IMR-90 (cell line): Measurements from ENCODE around the gene PRKN. TPM values are rescaled to one million over a fixed set of nuclear protein-coding genes. Genes with fewer than 3 reads are reported as not detected.

ENCODE experiments used
- ATAC-seq: fragments of 200-7000 bp; cut with Tn5 transposase; 2 replicates; pipeline ENCODE4 v1.9.1; 2020; ENCODE audit warnings: low read depth, mild to moderate bottlenecking, moderate library complexity
- BruUV-seq: library from RNA; stranded (reverse); fragments of 400-500 nt; replicated peaks from 2 replicates; lab custom pipeline; 2021; lab: Mats Ljungman, UMichigan
- CTCF ChIA-PET: fragments of 300-600 bp; formaldehyde crosslinking; extraction: SDS; loops from one replicate; lab custom pipeline; 2021; ENCODE audit warnings: antibody characterized with exemption; lab: Yijun Ruan, JAX
- POLR2A ChIA-PET: fragments of 300-600 bp; sonication (Branson Sonifier 250); formaldehyde crosslinking; loops from one replicate; lab custom pipeline; 2022; ENCODE audit warnings: antibody characterized with exemption; ENCODE audit not compliant: unreplicated experiment; lab: Charles Lee
- DNase-seq: peaks from one replicate; pipeline ENCODE4 v3.0.0; 2013
- H2AFZ ChIP-seq: replicated peaks from 2 replicates; pipeline ENCODE3; 2013; ENCODE audit warnings: low read length, mild to moderate bottlenecking; ENCODE audit not compliant: poor library complexity
- H2AK5ac ChIP-seq: 2 replicates; pipeline ENCODE4 v1.6.1; 2013; ENCODE audit warnings: low read depth, low read length, inconsistent platforms
- H2AK9ac ChIP-seq: replicated peaks from 2 replicates; pipeline ENCODE3; 2013; ENCODE audit warnings: mild to moderate bottlenecking, low read depth, low read length, moderate library complexity; ENCODE audit not compliant: poor library complexity
- H2BK120ac ChIP-seq: 2 replicates; pipeline ENCODE4 v1.6.1; 2013; ENCODE audit warnings: low read depth, low read length, inconsistent platforms
- H2BK15ac ChIP-seq: 3 replicates; pipeline ENCODE4 v1.6.1; 2013; ENCODE audit warnings: low read depth, low read length, inconsistent platforms
- H2BK20ac ChIP-seq: 2 replicates; pipeline ENCODE4 v1.6.1; 2013; ENCODE audit warnings: low read depth, mild to moderate bottlenecking, inconsistent platforms, low read length, moderate library complexity
- H2BK5ac ChIP-seq: 2 replicates; pipeline ENCODE4 v1.6.1; 2013; ENCODE audit warnings: mild to moderate bottlenecking, low read depth, low read length, inconsistent platforms; ENCODE audit not compliant: poor library complexity, severe bottlenecking
- H3K14ac ChIP-seq: replicated peaks from 2 replicates; pipeline ENCODE4 v1.6.1; 2013; ENCODE audit warnings: low read depth, low read length, inconsistent platforms
- H3K18ac ChIP-seq: 2 replicates; pipeline ENCODE4 v1.6.1; 2013; ENCODE audit warnings: low read depth, low read length, control low read depth
- H3K23ac ChIP-seq: 2 replicates; pipeline ENCODE4 v1.6.1; 2013; ENCODE audit warnings: low read depth, low read length, inconsistent platforms
- H3K27ac ChIP-seq: 2 replicates; pipeline ENCODE4 v1.5.1; 2013; ENCODE audit warnings: mild to moderate bottlenecking, control low read depth, low read length; ENCODE audit not compliant: insufficient read depth
- H3K27me3 ChIP-seq: 2 replicates; pipeline ENCODE4 v1.6.1; 2013; ENCODE audit warnings: low read length; ENCODE audit not compliant: control insufficient read depth, insufficient read depth
- H3K36me3 ChIP-seq: 2 replicates; pipeline ENCODE4 v1.6.1; 2013; ENCODE audit warnings: low read length, mixed read lengths; ENCODE audit not compliant: control insufficient read depth, insufficient read depth
- H3K4ac ChIP-seq: 2 replicates; pipeline ENCODE4 v1.6.1; 2013; ENCODE audit warnings: low read depth, low read length, inconsistent platforms
- H3K4me1 ChIP-seq: 2 replicates; pipeline ENCODE4 v1.6.1; 2013; ENCODE audit warnings: low read length, mixed read lengths; ENCODE audit not compliant: control insufficient read depth, insufficient read depth
- H3K4me2 ChIP-seq: 2 replicates; pipeline ENCODE4 v1.6.1; 2013; ENCODE audit warnings: low read depth, mild to moderate bottlenecking, control low read depth, low read length, moderate library complexity
- H3K4me3 ChIP-seq: 2 replicates; pipeline ENCODE4 v1.5.1; 2013; ENCODE audit warnings: low read depth, mild to moderate bottlenecking, control low read depth, low read length, moderate library complexity; ENCODE audit not compliant: insufficient read depth
- H3K56ac ChIP-seq: 2 replicates; pipeline ENCODE4 v1.6.1; 2013; ENCODE audit warnings: low read length, inconsistent platforms; ENCODE audit not compliant: insufficient read depth; ENCODE audit errors: extremely low read depth
- H3K79me1 ChIP-seq, 2 experiments: 2 replicates each; pipeline ENCODE4 v1.6.1; 2013; ENCODE audit warnings: low read length in 2 of 2, inconsistent platforms in 1 of 2, low read depth in 1 of 2
- H3K9ac ChIP-seq: 2 replicates; pipeline ENCODE4 v1.6.1; 2013; ENCODE audit warnings: low read depth, low read length, control low read depth
- H3K9me1 ChIP-seq: 2 replicates; pipeline ENCODE4 v1.6.1; 2013; ENCODE audit warnings: low read length, inconsistent platforms; ENCODE audit not compliant: insufficient read depth
- H3K9me3 ChIP-seq: 2 replicates; pipeline ENCODE4 v1.6.1; 2013; ENCODE audit warnings: low read length; ENCODE audit not compliant: control insufficient read depth, insufficient read depth
- H4K20me1 ChIP-seq: 2 replicates; pipeline ENCODE4 v1.6.1; 2013; ENCODE audit warnings: low read length, inconsistent platforms; ENCODE audit not compliant: insufficient read depth
- H4K5ac ChIP-seq: 2 replicates; pipeline ENCODE4 v1.6.1; 2013; ENCODE audit warnings: mild to moderate bottlenecking, low read depth, low read length, control low read depth
- H4K8ac ChIP-seq, 2 experiments: 2 replicates each; pipeline ENCODE4 v1.6.1; 2013; ENCODE audit warnings: low read depth in 2 of 2, low read length in 2 of 2, control low read depth in 1 of 2, inconsistent platforms in 1 of 2
- H4K91ac ChIP-seq: 2 replicates; pipeline ENCODE4 v1.6.1; 2013; ENCODE audit warnings: low read depth, low read length, inconsistent platforms; ENCODE audit not compliant: insufficient read depth
- USF2 ChIP-seq: fragments of 150-350 bp; IDR thresholded peaks from 2 replicates; pipeline ENCODE4 v1.6.1; 2017; ENCODE audit warnings: mild to moderate bottlenecking, antibody characterized with exemption, low read length, low read depth
- WGBS, 2 experiments: methylation state at CpG; one replicate each; pipeline versions ENCODE4 v1.1.5 to v1.1.7; 2013; ENCODE audit warnings: missing lambda C conversion rate in 2 of 2; ENCODE audit not compliant: insufficient read length in 1 of 2; ENCODE audit errors: extremely low coverage in 2 of 2; 5-methylcytosine and 5-hydroxymethylcytosine counted together
- dilution Hi-C: fragments of 300-500 bp; cut with HindIII; formaldehyde crosslinking; loops from one replicate; pipeline ENCODE4 v1.14.3; 2018; ENCODE audit warnings: low sequenced_read_pairs; ENCODE audit not compliant: unreplicated experiment
- in situ Hi-C: fragments of 300-500 bp; cut with MboI; formaldehyde crosslinking; loops from 3 replicates; pipeline ENCODE4 v1.14.3; 2019; ENCODE audit warnings: low sequenced_read_pairs, inconsistent platforms, mixed read lengths
- intact Hi-C: fragments of 100-400 bp; cut with micrococcal nuclease; formaldehyde crosslinking; loops from 2 replicates; pipeline ENCODE4 v1.10.0; 2022
- polyA plus RNA-seq, 3 experiments: library from polyadenylated mRNA; depleted of rRNA; stranded (reverse); fragments of >200 nt; gene quantifications; 2 replicates each; pipeline ENCODE4 v1.2.3, GENCODE V29; 2012; ENCODE audit warnings: low replicate concordance in 1 of 3
- total RNA-seq: library from RNA; depleted of rRNA; stranded (reverse); fragments of >200 nt; gene quantifications from 2 replicates; pipeline ENCODE4 v1.2.3, GENCODE V29; 2012

PRKN gene
- total and polyA plus RNA-seq, 2 of the 4 experiments (the other 2 are of a cell fraction): 0.15 to 0.18 TPM

- CTCF ChIA-PET: no interaction called here
Observed at GRCh38 chr6:161596807-161597520, 1130.6 kb downstream of the PRKN start.

More at GRCh38 chr6:161596807-161597520, 1130.6 kb downstream of the PRKN start:
- no peak overlapping the region for H3K14ac ChIP-seq
- no peaks in the 10 kb centered on the region for H3K9me1 ChIP-seq
- no peak overlapping the region for H4K5ac ChIP-seq
- H3K4me1 ChIP-seq: no peaks in the 10 kb centered on the region
- H3K36me3 ChIP-seq: no peaks in the 10 kb centered on the region
- H3K18ac ChIP-seq: no peak overlapping the region
- dilution Hi-C loops: no loop called here
- DNase-seq: no peak
- no peak overlapping the region for H2BK15ac ChIP-seq
- no peak overlapping the region for H2AFZ ChIP-seq
- ATAC-seq: no peak
- no peaks in the 10 kb centered on the region for H3K27me3 ChIP-seq
- H2BK5ac ChIP-seq: no peak overlapping the region
- H4K91ac ChIP-seq: no peak overlapping the region
- TF ChIP-seq USF2: no peak
- H3K9me3 ChIP-seq: peaks cover 21% of the 10 kb centered on the region
- H3K79me1 ChIP-seq: no peaks in the 10 kb centered on the region
- intact Hi-C loops: no loop called here
- H3K9ac ChIP-seq: no peak overlapping the region
- H3K4ac ChIP-seq: no peak overlapping the region
- H2AK5ac ChIP-seq: no peak overlapping the region
- no peak overlapping the region for H3K4me3 ChIP-seq
- H2AK9ac ChIP-seq: no peak overlapping the region
- no peak overlapping the region for H4K8ac ChIP-seq
- no peak overlapping the region for H3K56ac ChIP-seq
- in situ Hi-C loops: no loop called here
- H3K4me2 ChIP-seq: no peak overlapping the region
- POLR2A ChIA-PET: no interaction called here
- H4K20me1 ChIP-seq: no peaks in the 10 kb centered on the region
- no peak overlapping the region for H2BK20ac ChIP-seq
- no peak overlapping the region for H3K23ac ChIP-seq
- H3K27ac ChIP-seq: no peak overlapping the region
- no peak overlapping the region for H2BK120ac ChIP-seq
- BruUV-seq: no TSS peak
- WGBS, 2 experiments: no CpG with 5 or more reads among the region's 7 CpGs
